ENCODE data around the gene LRRN2. TPM values are rescaled to one million over a fixed set of nuclear protein-coding genes. Genes with fewer than 3 reads are reported as not detected.
"Not testable (repeated sequence)": the region's sequence is repeated elsewhere in the genome, so short reads cannot be mapped to it uniquely, and the experiment has no call there.

Gene LRRN2
- total RNA-seq, 4 donors from 2014 or later = 4.0 to 19.6 (median 7.0) TPM

- Histone ChIP-seq H3K4me1 (no peaks in the 10 kb centered on the region), H3K27me3 (peaks cover 7% of the 10 kb centered on the region), H3K36me3 (no peaks in the 10 kb centered on the region), H3K4me3 (no peak overlapping the region), H3K27ac (no peak overlapping the region), H3K9me3 (no peaks in the 10 kb centered on the region)
- WGBS, 2 donors (ENCODE audit: low coverage in 1 of 2) = 41 to 67% methylated on average over 3 to 6 of the region's 6 CpGs
- TF ChIP-seq EP300 (IDR thresholded peaks at IDR 0.05) (no peak), CTCF (IDR thresholded peaks at IDR 0.05) (no peak)
- no peak for ATAC-seq
These were observed 46.0 kb upstream of the LRRN2 start for GRCh38 chr1:204731509-204731908.

- Histone ChIP-seq H3K9me3 (no peaks in the 10 kb centered on the region), H3K36me3 (no peaks in the 10 kb centered on the region), H3K4me1 (no peaks in the 10 kb centered on the region), H3K27me3 (peaks cover 7% of the 10 kb centered on the region), H3K4me3 (no peak overlapping the region), H3K27ac (no peak overlapping the region)
- no peak for ATAC-seq
- TF ChIP-seq CTCF (IDR thresholded peaks at IDR 0.05) (no peak), POLR2AphosphoS5 (IDR thresholded peaks at IDR 0.05) (no peak), POLR2A (IDR thresholded peaks at IDR 0.05) (no peak), EP300 (IDR thresholded peaks at IDR 0.05) (no peak)
- 53 to 71% methylated on average over 5 to 7 of the region's 9 CpGs for WGBS, 2 donors (ENCODE audit: low coverage in 1 of 2)
These were observed 45.4 kb upstream of the LRRN2 start for GRCh38 chr1:204730826-204731459.

- WGBS, 2 donors (ENCODE audit: low coverage in 1 of 2) = 92% methylated on average over 6 of the region's 7 CpGs; no CpG with 5 or more reads in 1 of the 2 donors
- ATAC-seq = no peak
These were observed 44.0 kb upstream of the LRRN2 start for GRCh38 chr1:204729516-204729915.

DNA sequence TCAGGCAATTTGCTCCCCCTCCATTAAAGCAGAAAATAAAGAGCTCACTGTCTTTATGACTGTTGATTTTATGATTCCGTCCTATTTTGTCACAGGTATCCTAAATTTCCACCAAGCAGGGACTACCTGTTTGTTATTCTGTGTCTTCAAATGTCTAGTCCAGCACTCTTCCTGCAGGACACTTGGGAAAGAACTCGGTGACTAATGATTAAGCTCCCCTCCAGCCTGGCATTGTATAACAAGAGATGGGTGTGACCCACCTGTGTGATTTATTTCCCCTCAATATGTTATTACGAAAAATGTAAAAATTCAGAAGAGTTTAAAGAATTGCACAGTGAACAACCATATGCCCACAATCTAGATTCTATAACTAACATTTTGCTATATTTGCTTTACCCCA, 42.9 kb upstream of the LRRN2 start:
- no peak for TF ChIP-seq POLR2A (IDR thresholded peaks at IDR 0.05)
- no peak for TF ChIP-seq CTCF (IDR thresholded peaks at IDR 0.05)
- TF ChIP-seq POLR2AphosphoS5 (IDR thresholded peaks at IDR 0.05) = no peak
- no peak for TF ChIP-seq EP300 (IDR thresholded peaks at IDR 0.05)
- no peak overlapping the region for H3K27ac ChIP-seq
- H3K9me3 ChIP-seq = no peaks in the 10 kb centered on the region
- H3K4me1 ChIP-seq = no peaks in the 10 kb centered on the region
- H3K4me3 ChIP-seq = no peak overlapping the region
- 84 to 94% methylated on average over 3 of the region's 3 CpGs for WGBS, 2 donors (ENCODE audit: low coverage in 1 of 2)
- ATAC-seq = no peak
- peaks cover 3% of the 10 kb centered on the region for H3K27me3 ChIP-seq
- H3K36me3 ChIP-seq = no peaks in the 10 kb centered on the region

More at GRCh38 chr1:204729516-204729915, 44.0 kb upstream of the LRRN2 start:
- H3K27ac ChIP-seq = no peak overlapping the region
- H3K27me3 ChIP-seq = peaks cover 6% of the 10 kb centered on the region
- H3K9me3 ChIP-seq = no peaks in the 10 kb centered on the region
- no peak overlapping the region for H3K4me3 ChIP-seq
- H3K36me3 ChIP-seq = no peaks in the 10 kb centered on the region
- no peaks in the 10 kb centered on the region for H3K4me1 ChIP-seq
- TF ChIP-seq EP300 (IDR thresholded peaks at IDR 0.05) (no peak), POLR2A (IDR thresholded peaks at IDR 0.05) (no peak), CTCF (IDR thresholded peaks at IDR 0.05) (no peak), POLR2AphosphoS5 (IDR thresholded peaks at IDR 0.05) (no peak)

DNA sequence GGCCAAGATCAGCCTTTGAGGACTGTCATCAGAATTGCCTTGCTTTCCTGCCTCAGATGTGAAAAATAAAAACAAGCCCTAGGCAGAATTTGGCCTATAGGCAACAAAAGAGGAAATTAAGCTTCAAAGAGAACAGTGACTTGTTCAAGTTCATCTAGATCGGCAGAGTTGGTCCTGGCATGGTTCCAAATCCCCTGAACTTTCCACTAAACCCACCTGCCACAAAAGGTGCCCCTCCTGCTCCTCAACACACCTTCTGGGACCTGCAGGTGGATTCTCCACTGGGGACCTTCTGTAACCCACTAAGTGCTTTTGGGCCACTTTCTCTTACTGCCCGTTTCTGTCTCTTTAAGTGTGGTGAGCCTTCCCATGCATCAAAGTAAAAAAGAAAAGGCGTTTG, 42.5 kb upstream of the LRRN2 start:
- Histone ChIP-seq H3K36me3 (no peaks in the 10 kb centered on the region), H3K27me3 (peaks cover 3% of the 10 kb centered on the region), H3K4me3 (no peak overlapping the region), H3K4me1 (no peaks in the 10 kb centered on the region), H3K9me3 (no peaks in the 10 kb centered on the region), H3K27ac (no peak overlapping the region)
- no peak for TF ChIP-seq POLR2A (IDR thresholded peaks at IDR 0.05)
- TF ChIP-seq POLR2AphosphoS5 (IDR thresholded peaks at IDR 0.05) = no peak
- TF ChIP-seq EP300 (IDR thresholded peaks at IDR 0.05) = no peak
- no peak for TF ChIP-seq CTCF (IDR thresholded peaks at IDR 0.05)
- ATAC-seq = no peak
- WGBS, 2 donors (ENCODE audit: low coverage in 1 of 2) = 62 to 76% methylated on average over 3 of the region's 3 CpGs

DNA sequence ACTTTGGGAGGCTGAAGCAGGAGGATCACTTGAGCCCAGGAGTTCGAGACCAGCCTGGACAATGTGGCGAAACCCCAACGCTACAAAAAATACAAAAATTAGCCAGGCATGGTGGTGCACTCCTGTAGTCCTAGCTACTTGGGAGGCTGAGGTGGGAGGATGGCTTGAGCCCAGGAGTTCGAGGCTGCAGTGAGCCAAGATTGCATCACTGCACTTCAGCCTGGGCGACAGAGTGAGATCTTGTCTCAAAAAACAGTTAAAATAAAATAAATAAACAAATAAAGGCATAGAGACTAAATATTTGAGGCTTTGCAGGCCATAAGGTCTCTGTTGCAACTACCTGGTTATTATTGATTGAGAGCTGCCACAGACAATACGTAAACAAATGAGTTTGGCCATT, 41.9 kb upstream of the LRRN2 start:
- WGBS, 2 donors (ENCODE audit: low coverage in 1 of 2) = 92 to 96% methylated on average over 3 to 5 of the region's 6 CpGs
- not testable (repeated sequence) for H3K9me3 ChIP-seq, H3K36me3 ChIP-seq, H3K27ac ChIP-seq, H3K4me3 ChIP-seq, H3K4me1 ChIP-seq, ATAC-seq, H3K27me3 ChIP-seq

Data from gastroesophageal sphincter (tissue), 4 donors.